GM12878 (cell line): ENCODE data around the gene PDSS1. TPM values are rescaled to one million over a fixed set of nuclear protein-coding genes. Genes with fewer than 3 reads are reported as not detected.

Experiments used
- ASH2L ChIP-seq: fragments of 300-600, 200-600 bp; sonication (generic); IDR thresholded peaks from 2 replicates; pipeline ENCODE4 v1.6.1; 2017; ENCODE audit warnings: low read depth, mild to moderate bottlenecking, borderline replicate concordance
- ATF7 ChIP-seq: fragments of 450-650 bp; IDR thresholded peaks from 2 replicates; pipeline ENCODE4 v1.6.1; 2016; ENCODE audit warnings: low read depth, mild to moderate bottlenecking
- BHLHE40 ChIP-seq, 2 experiments: fragments of 450-650 bp in 1 of 2; IDR thresholded peaks; 2 replicates each; pipeline ENCODE4 v1.6.1; 2011 to 2017; ENCODE audit warnings: low read depth in 2 of 2, borderline replicate concordance in 1 of 2, improper control_type of control experiment in 1 of 2, low read length in 1 of 2, mild to moderate bottlenecking in 1 of 2
- BMI1 ChIP-seq: fragments of 450-650 bp; IDR thresholded peaks from 2 replicates; pipeline ENCODE4 v1.6.1; 2016; ENCODE audit warnings: mild to moderate bottlenecking, moderate library complexity, borderline replicate concordance
- CEBPB ChIP-seq, 2 experiments: fragments of 150-350 bp in 1 of 2; IDR thresholded peaks; 2 replicates each; pipeline ENCODE4 v1.6.1; 2012 to 2014; ENCODE audit warnings: low read depth in 2 of 2, low read length in 2 of 2, borderline replicate concordance in 1 of 2, inconsistent platforms in 1 of 2
- FOXK2 ChIP-seq: fragments of 450-650 bp; IDR thresholded peaks from 2 replicates; pipeline ENCODE4 v1.6.1; 2017; ENCODE audit warnings: mild to moderate bottlenecking, moderate library complexity
- FOXM1 ChIP-seq: IDR thresholded peaks from 2 replicates; pipeline ENCODE4 v1.6.1; 2012; ENCODE audit warnings: low read depth, mild to moderate bottlenecking, inconsistent platforms, low read length, moderate library complexity
- MYB ChIP-seq: fragments of 150-350 bp; IDR thresholded peaks from 2 replicates; pipeline ENCODE4 v1.6.1; 2014; ENCODE audit warnings: mild to moderate bottlenecking, low read depth, low read length, borderline replicate concordance
- NFYA ChIP-seq: IDR thresholded peaks from 2 replicates; pipeline ENCODE4 v1.6.1; 2011; ENCODE audit warnings: low read depth, mild to moderate bottlenecking, low read length, improper control_type of control experiment, borderline replicate concordance
- RUNX3 ChIP-seq: IDR thresholded peaks from 2 replicates; pipeline ENCODE4 v1.6.1; 2012; ENCODE audit warnings: low read length, inconsistent platforms
- SMC3 ChIP-seq: IDR thresholded peaks from 2 replicates; pipeline ENCODE4 v1.6.1; 2011; ENCODE audit warnings: low read length, improper control_type of control experiment, borderline replicate concordance
- SREBF1 ChIP-seq: IDR thresholded peaks from 2 replicates; pipeline ENCODE4 v1.6.1; 2012; ENCODE audit warnings: mild to moderate bottlenecking, low read length
- YY1 ChIP-seq: IDR thresholded peaks from 2 replicates; pipeline ENCODE4 v1.6.1; 2011; ENCODE audit warnings: low read depth, mild to moderate bottlenecking, low read length
- polyA plus RNA-seq, 11 experiments: library from polyadenylated mRNA; depleted of rRNA in 4 of 11; unstranded in 6 of 11; stranded (reverse) in 5 of 11; fragments of >200 nt; fragmentation: Nextera tagmentation in 4 of 11; fragmentation: Illumina TruSeq in 1 of 11; extraction: Ambion mirVana in 4 of 11; extraction: Trizol in 1 of 11; gene quantifications; 1 replicate in 1 of 11; 2 replicates in 10 of 11; pipeline versions ENCODE4 v1.2.1 to v1.2.3, GENCODE V29; 2011 to 2016; ENCODE audit warnings: inconsistent platforms in 2 of 11, missing spikeins in 2 of 11, low read depth in 1 of 11
- total RNA-seq, 4 experiments: library from RNA; depleted of rRNA in 3 of 4; stranded (reverse); fragments of >200 nt in 3 of 4; fragmentation: Illumina TruSeq in 1 of 4; extraction: Trizol in 1 of 4; gene quantifications; 2 replicates each; pipeline versions ENCODE4 v1.2.1 to v1.2.3, GENCODE V29; 2013 to 2021
- TF ChIP-seq, protein P1 (sequence below): IDR thresholded peaks from 2 replicates; pipeline ENCODE4 v1.6.1; 2012; ENCODE audit warnings: low read depth, low read length, improper control_type of control experiment
- TF ChIP-seq, protein P2 (sequence below): IDR thresholded peaks from 2 replicates; pipeline ENCODE4 v1.6.1; 2011; ENCODE audit warnings: borderline replicate concordance, low read depth, mild to moderate bottlenecking, moderate library complexity, low read length; ENCODE audit not compliant: insufficient read depth, poor library complexity, severe bottlenecking
- TF ChIP-seq, protein P3 (sequence below): fragments of 450-650 bp; formaldehyde crosslinking; IDR thresholded peaks from 2 replicates; pipeline ENCODE4 v1.4.0; 2022; ENCODE audit warnings: mild to moderate bottlenecking, moderate library complexity
- TF ChIP-seq, protein P4 (sequence below): IDR thresholded peaks from 2 replicates; pipeline ENCODE4 v1.6.1; 2011; ENCODE audit warnings: borderline replicate concordance, low read depth, mild to moderate bottlenecking, moderate library complexity, mixed read lengths, low read length; ENCODE audit not compliant: insufficient read depth; ENCODE audit errors: extremely low read length
- TF ChIP-seq, protein P5 (sequence below): fragments of 150-350 bp; IDR thresholded peaks from 2 replicates; pipeline ENCODE4 v1.6.1; 2016; ENCODE audit warnings: low read depth, low read length

Gene PDSS1
- total and polyA plus RNA-seq, 10 of the 15 experiments (the other 5 are each of a cell fraction or from before 2014, with no cell fraction given): 12.2 to 48.2 (median 35.9) TPM

DNA sequence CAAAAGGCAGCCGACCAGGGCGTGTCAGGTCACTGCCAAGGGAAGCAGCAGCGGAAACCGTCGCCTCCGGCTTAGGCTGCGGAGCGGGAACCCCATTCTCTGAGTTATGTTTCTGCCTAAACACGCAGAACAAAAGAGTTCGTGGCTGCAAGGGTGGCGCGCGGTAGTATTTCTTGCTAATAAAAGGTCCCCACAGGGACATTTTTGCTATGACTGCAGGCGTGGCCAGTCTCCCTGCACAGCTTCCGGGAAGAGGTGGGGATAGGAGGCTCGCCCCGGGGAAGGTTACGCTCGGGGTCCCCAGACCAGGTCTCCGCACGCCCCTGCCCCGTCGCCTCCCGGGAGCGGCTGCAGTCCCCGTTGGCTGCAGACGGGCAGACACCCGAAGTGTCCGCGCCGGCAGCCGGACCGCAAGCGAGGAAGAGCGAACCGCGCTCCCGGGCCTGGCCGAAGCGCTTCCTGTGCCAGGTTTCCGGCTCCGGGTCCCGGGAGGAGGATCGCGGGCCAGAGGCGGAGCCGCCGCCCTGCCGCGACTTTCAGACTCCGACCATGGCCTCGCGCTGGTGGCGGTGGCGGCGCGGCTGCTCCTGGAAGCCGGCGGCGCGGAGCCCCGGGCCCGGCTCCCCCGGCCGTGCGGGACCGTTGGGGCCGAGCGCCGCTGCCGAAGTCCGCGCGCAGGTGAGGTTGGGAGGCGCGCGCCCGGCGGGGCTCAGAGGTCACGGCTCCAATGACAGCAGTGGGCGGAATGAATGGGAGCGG, at the start of gene PDSS1 (continued):
- TF ChIP-seq ASH2L (peak; percentile 89), BHLHE40 (IDR thresholded peaks at IDR 0.05; ENCODE audit: borderline replicate concordance in 1 of 2, low read depth in 2 of 2, low read length in 1 of 2) (peak; percentile 91 to 96; a peak in 3 of 4 replicates), FOXK2 (no peak), YY1 (peak; percentile 47; the same call in 1 of the 2 replicates), MYB (no peak), ATF7 (no peak), SREBF1 (no peak), SMC3 (no peak), BMI1 (no peak), CEBPB (IDR thresholded peaks at IDR 0.05; ENCODE audit: borderline replicate concordance in 1 of 2, low read depth in 2 of 2, low read length in 2 of 2) (no peak), NFYA (no peak), RUNX3 (peak; percentile 50; the same call in 1 of the 2 replicates), FOXM1 (no peak)
- TF ChIP-seq, protein P1, sequence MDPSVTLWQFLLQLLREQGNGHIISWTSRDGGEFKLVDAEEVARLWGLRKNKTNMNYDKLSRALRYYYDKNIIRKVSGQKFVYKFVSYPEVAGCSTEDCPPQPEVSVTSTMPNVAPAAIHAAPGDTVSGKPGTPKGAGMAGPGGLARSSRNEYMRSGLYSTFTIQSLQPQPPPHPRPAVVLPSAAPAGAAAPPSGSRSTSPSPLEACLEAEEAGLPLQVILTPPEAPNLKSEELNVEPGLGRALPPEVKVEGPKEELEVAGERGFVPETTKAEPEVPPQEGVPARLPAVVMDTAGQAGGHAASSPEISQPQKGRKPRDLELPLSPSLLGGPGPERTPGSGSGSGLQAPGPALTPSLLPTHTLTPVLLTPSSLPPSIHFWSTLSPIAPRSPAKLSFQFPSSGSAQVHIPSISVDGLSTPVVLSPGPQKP: peak; percentile 94
- TF ChIP-seq, protein P2, sequence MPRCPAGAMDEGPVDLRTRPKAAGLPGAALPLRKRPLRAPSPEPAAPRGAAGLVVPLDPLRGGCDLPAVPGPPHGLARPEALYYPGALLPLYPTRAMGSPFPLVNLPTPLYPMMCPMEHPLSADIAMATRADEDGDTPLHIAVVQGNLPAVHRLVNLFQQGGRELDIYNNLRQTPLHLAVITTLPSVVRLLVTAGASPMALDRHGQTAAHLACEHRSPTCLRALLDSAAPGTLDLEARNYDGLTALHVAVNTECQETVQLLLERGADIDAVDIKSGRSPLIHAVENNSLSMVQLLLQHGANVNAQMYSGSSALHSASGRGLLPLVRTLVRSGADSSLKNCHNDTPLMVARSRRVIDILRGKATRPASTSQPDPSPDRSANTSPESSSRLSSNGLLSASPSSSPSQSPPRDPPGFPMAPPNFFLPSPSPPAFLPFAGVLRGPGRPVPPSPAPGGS: no peak
- TF ChIP-seq, protein P3, sequence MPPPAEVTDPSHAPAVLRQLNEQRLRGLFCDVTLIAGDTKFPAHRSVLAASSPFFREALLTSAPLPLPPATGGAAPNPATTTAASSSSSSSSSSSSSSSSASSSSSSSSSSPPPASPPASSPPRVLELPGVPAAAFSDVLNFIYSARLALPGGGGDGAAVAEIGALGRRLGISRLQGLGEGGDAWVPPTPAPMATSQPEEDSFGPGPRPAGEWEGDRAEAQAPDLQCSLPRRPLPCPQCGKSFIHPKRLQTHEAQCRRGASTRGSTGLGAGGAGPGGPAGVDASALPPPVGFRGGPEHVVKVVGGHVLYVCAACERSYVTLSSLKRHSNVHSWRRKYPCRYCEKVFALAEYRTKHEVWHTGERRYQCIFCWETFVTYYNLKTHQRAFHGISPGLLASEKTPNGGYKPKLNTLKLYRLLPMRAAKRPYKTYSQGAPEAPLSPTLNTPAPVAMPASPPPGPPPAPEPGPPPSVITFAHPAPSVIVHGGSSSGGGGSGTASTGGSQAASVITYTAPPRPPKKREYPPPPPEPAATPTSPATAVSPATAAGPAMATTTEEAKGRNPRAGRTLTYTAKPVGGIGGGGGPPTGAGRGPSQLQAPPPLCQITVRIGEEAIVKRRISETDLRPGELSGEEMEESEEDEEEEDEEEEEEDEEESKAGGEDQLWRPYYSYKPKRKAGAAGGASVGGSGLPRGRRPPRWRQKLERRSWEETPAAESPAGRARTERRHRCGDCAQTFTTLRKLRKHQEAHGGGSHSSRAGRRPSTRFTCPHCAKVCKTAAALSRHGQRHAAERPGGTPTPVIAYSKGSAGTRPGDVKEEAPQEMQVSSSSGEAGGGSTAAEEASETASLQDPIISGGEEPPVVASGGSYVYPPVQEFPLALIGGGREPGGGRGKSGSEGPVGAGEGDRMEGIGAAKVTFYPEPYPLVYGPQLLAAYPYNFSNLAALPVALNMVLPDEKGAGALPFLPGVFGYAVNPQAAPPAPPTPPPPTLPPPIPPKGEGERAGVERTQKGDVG (CRISPR knock-in tag): no peak
- TF ChIP-seq, protein P4, sequence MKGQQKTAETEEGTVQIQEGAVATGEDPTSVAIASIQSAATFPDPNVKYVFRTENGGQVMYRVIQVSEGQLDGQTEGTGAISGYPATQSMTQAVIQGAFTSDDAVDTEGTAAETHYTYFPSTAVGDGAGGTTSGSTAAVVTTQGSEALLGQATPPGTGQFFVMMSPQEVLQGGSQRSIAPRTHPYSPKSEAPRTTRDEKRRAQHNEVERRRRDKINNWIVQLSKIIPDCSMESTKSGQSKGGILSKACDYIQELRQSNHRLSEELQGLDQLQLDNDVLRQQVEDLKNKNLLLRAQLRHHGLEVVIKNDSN: no peak
- TF ChIP-seq, protein P5, sequence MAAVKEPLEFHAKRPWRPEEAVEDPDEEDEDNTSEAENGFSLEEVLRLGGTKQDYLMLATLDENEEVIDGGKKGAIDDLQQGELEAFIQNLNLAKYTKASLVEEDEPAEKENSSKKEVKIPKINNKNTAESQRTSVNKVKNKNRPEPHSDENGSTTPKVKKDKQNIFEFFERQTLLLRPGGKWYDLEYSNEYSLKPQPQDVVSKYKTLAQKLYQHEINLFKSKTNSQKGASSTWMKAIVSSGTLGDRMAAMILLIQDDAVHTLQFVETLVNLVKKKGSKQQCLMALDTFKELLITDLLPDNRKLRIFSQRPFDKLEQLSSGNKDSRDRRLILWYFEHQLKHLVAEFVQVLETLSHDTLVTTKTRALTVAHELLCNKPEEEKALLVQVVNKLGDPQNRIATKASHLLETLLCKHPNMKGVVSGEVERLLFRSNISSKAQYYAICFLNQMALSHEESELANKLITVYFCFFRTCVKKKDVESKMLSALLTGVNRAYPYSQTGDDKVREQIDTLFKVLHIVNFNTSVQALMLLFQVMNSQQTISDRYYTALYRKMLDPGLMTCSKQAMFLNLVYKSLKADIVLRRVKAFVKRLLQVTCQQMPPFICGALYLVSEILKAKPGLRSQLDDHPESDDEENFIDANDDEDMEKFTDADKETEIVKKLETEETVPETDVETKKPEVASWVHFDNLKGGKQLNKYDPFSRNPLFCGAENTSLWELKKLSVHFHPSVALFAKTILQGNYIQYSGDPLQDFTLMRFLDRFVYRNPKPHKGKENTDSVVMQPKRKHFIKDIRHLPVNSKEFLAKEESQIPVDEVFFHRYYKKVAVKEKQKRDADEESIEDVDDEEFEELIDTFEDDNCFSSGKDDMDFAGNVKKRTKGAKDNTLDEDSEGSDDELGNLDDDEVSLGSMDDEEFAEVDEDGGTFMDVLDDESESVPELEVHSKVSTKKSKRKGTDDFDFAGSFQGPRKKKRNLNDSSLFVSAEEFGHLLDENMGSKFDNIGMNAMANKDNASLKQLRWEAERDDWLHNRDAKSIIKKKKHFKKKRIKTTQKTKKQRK: no peak
